ENCODE measurements around the gene TBX6. TPM values are rescaled to one million over a fixed set of nuclear protein-coding genes. Genes with fewer than 3 reads are reported as not detected.

The TBX6 gene
- total and polyA plus RNA-seq, 2 donors (not counting 3 experiments of a cell fraction or from before 2014, with no cell fraction given): 0.40 to 0.60 TPM

DNA sequence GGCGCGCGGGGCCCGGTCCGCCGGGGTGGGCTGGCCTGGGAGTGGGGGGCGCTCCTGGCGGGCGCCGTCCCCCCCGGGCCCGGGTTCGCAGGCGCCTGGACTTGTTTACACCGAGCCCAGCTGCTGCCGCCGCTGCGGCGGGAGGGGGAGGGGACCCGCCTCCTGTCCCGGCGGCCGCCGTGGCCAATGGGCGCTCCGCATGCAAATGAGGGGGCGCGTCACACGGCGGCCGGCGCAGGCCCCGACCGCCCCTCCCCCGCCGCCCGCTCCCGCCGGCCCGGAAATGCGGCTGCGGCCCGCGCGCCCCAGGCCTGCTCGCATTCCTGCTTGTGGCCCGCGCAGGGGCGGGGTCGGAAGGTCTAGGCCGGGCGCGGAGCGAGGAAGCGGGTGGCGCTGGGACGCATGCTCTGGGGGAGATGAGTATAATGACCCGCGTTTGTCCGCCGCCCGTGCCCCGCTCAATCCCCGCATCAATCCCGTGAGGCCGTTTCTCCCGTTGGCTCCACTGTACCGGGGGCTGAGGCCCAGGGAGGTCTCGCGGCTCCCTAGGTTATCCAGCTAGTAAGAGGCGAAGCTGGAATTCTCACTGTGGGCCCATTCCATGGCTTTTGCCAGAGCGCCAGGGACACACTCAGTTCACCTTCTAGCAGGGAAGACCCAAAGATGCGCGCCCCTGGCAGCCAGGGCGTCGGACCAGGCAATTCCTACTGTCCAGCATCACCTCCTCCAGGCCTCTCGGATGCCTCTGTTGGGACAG lies 4.6 kb upstream of the TBX6 start, which contains the start of gene YPEL3:
Gene YPEL3, minus strand, starts transcription at position 109 of the 757 bp plus-strand sequence. CDS start 731 bp downstream, outside the sequence.
- Histone ChIP-seq H3K9ac (replicated peaks; ENCODE audit: extremely low read depth, insufficient read depth, low read length) (peak within 1 kb of the TSS; percentile 63), H3K79me2 (ENCODE audit: control insufficient read depth, insufficient read depth, low read length) (no peaks in the 10 kb centered on the region), H3K9me1 (replicated peaks; ENCODE audit: control insufficient read depth, extremely low read depth, insufficient read depth, low read length) (no peaks in the 10 kb centered on the region), H4K20me1 (replicated peaks; ENCODE audit: control insufficient read depth, extremely low read depth, insufficient read depth, low read length) (no peaks in the 10 kb centered on the region), H3K27ac (ENCODE audit: insufficient read depth, low read depth, low read length) (peak within 1 kb of the TSS; percentile 69), H3K4me3 (replicated peaks in 1 of 3; ENCODE audit: insufficient read depth in 1 of 3, low read depth in 1 of 3, low read length in 3 of 3) (peak within 1 kb of the TSS in 2 of 3 experiments; percentile 58 to 76), H3K4me2 (ENCODE audit: insufficient read depth, low read length) (peak within 1 kb of the TSS; percentile 85), H3K4me1 (ENCODE audit: control insufficient read depth, extremely low read depth, insufficient read depth, low read length) (peaks cover 20% of the 10 kb centered on the region), H3K27me3 (ENCODE audit: control insufficient read depth in 2 of 2, insufficient read depth in 2 of 2, low read length in 2 of 2) (no peaks in the 10 kb centered on the region), H3K36me3 (ENCODE audit: control insufficient read depth in 2 of 2, extremely low read depth in 1 of 2, insufficient read depth in 2 of 2, low read length in 2 of 2) (peaks cover 0 to 8% of the 10 kb centered on the region in 2 experiments), H3K9me3 (replicated peaks; ENCODE audit: control insufficient read depth, insufficient read depth, low read length) (peaks cover 3% of the 10 kb centered on the region), H2AFZ (ENCODE audit: low read depth, low read length) (peak within 1 kb of the TSS; percentile 84)
- no peak for TF ChIP-seq EZH2 (IDR thresholded peaks at IDR 0.05; ENCODE audit: borderline replicate concordance, low read depth, low read length, severe bottlenecking)
- peak; percentile 62 for TF ChIP-seq POLR2A (IDR thresholded peaks at IDR 0.05; ENCODE audit: low read depth, low read length)
- TF ChIP-seq POLR2AphosphoS5 (IDR thresholded peaks at IDR 0.05; ENCODE audit: insufficient read depth, low read depth, low read length): peak; percentile 79
- dilution Hi-C loops (cut with MboI; ENCODE audit: extremely low pct_ligation_motif_present, low sequenced_read_pairs): no loop called here
- POLR2A ChIA-PET: interaction anchor here (0.6 kb wide), 1 partner anchor 281 kb away, joined by 6 read pairs; no protein-coding TSS in a partner anchor
- intact Hi-C loops (cut with micrococcal nuclease): loop anchor here (1.0 to 10.0 kb wide), 3 partner anchors 27 to 559 kb away; partner anchors contain the start of genes FBRS, MAPK3, PRR14 and ZNF771
- CTCF ChIA-PET: interaction anchor here (1.7 kb wide), 1 partner anchor 16 kb away, joined by 7 read pairs; no protein-coding TSS in a partner anchor
- FAIRE-seq (peak; percentile 75), DNase-seq (ENCODE audit: low read depth, low spot score) (peak; percentile 89)
- TSS peak; percentile 68 for BruUV-seq (replicated peaks)
